HG02840 (cell line): ENCODE measurements around the gene MIEN1.
"Not testable (repeated sequence)": the region's sequence is repeated elsewhere in the genome, so short reads cannot be mapped to it uniquely, and the experiment has no call there.

Experiments
- ATAC-seq: cut with Tn5 transposase; IDR thresholded peaks from one replicate; pipeline ENCODE4 v1.9.1; 2021; ENCODE audit warnings: mild to moderate bottlenecking, moderate library complexity, moderate number of reproducible peaks; ENCODE audit not compliant: unreplicated experiment, low FRiP score

The MIEN1 gene

DNA sequence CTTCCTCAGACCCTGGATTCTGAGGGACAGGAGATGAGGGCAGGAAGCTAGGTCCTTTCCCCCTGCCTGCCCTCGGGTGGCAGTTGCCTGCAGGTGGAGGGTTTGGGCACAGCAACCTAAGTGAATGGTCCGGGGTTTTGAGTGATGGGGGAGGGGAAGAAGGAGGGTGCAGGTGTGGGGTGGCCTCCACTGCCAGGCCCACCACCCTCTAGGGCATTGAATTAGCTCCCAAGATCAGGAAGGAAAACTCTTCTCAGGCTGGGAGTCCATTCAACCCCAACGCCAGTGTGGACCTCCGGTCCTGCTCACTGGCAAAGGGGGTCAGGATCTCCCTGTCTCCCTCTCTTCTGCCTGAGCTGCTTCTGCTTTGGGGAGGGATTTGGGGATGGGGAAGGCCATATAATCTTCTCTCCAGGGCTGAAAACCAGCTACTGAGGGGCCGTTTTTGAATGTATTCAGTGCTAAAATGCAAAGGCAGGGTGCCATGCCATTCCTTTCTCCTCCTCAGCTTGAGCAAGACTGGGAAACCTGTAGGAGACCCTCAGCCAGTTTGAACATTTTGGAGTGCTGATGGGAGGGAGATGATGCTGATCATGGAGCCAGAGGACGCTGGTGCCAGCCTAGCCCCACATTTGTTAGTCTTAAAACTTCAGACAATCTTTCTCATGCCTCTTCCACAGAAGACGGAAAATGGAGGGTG is 26.2 kb upstream of the MIEN1 start:
- no peak for ATAC-seq

DNA sequence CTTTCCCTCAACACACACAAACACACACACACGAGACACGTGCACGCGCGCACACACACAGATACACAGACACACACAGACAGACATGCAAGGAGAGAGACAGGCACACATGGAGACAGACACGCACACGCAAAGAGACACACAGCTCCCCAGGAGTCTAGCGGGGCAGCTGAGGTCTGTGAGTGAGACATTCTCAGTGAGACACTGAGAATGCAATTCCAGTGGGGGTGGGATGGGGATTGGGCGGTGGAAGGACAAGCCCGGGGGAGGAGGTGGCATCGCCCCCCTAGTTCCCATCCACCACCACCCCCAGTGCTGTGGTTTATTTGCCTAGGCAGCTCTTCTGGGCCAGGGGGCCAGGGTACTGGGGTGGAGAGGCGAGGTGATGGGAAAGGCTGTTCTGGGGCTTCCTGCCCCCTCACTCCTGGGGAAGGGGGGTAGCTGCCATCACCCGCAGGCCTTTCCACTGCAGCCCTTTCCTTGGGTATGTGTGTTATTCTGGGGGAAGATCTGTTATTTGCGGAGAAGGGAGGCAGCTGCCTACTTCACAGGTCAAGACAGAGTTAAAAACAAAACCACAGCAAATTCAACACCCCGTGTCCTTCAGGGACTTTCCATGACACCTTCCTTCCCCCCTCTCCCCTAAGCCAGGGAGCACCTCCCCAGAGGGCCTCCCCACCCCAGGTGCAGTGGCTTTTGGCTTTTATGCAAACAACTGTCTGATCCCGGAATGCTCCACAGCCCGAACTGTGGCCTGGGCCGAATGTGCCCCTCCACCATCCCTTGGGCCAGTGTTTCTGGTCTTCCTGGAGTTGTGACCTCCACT is 25.4 kb upstream of the MIEN1 start:
- no peak for ATAC-seq

DNA sequence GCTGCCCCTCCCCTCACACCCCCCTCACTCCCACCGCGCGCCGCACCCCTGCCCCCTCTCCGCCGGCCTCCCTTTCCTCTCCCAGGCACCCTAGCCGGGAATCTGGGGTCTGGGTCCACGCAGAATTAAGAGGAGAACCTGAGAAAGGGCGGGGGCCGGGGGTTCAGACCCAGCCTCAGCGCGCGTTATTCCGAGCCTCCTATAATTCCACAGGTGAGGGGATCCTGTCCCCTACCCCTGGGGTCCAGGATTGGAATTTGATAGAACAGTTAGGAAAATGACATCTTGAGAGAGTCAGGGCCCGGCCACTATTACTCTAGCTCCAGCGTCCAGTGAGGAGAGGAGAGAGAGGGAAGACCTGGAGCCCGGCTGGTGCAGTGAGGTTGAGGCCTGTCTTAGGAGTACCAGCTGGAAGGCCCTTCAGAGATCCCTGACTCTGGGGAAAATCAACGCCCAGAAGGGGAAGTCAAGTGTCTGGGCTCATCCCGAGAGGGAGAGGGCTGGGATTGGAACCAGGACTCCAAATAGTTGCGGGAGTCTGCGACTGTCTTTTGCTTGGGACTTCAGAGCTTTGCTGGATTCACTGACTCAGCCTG is 24.7 kb upstream of the MIEN1 start:
- no peak for ATAC-seq

DNA sequence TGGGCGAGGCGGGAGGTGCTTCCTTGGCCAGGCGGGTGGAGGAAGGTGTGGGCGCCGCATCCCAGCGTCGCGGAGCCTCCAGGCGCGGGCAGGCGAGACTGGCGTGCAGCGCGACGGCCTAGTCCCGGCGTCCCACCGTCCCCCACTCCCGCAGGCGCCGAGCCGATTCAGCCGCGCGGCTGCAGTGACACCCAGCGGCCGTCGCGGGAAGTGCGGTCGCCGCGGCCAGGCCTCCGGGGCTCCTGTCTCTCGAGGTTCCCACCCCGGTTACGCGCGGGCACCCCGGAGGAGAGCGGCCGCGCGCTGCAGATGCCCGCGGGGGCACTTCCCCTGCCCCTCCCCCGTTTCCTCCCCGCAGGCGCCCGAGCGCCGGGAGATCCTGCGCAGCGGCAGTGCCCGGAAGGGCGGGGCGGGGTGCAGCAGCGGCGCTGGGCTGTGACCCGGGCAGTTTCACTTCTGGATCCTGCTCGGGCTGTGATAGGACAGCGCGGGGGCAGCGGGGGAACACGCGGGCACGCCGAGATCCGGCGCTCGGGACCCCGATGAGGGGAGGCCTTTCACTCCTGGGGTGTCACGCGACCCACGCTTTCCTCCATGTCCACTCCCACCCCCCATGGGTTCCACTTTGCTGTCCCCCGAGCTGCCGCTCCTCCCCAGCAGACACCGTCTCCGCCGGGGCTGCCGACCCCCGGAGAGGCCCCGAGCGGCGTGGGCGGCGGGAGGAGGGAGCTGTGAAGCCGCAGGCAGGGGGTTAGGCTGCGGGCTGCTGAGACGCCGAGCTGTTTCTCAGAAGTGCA is 24.0 kb upstream of the MIEN1 start:
- ATAC-seq = peak; percentile 63

DNA sequence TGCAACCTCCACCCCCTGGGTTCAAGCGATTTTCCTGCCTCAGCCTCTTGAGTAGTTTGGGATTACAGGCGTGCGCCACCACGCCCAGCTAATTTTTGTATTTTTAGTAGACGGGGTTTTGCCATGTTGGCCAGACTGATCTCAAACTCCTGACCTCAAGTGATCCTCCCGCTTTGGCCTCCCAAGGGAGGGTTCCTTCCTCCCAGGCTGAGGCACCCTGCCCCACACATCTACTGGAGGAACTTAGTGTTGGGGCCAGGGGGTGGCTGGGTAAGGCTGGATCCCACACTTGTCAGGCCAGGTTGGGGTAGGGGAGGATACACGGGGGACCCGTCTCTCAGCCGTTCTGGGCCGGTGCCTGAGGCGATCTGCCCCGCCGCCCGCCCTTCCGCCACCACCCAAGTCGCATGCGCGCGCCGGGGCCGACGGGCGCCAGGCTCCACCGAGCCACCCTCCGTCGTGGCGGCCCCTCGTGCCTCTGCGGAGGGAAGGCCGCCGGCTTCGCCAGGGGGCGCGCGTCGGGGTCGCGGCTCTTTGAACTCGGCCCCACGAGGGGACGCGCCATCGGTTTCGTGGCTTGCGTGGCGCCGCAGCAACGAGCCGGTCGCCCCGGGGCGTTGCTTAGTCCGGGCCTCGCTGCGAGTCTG is 23.3 kb upstream of the MIEN1 start:
- peak; percentile 28 for ATAC-seq

DNA sequence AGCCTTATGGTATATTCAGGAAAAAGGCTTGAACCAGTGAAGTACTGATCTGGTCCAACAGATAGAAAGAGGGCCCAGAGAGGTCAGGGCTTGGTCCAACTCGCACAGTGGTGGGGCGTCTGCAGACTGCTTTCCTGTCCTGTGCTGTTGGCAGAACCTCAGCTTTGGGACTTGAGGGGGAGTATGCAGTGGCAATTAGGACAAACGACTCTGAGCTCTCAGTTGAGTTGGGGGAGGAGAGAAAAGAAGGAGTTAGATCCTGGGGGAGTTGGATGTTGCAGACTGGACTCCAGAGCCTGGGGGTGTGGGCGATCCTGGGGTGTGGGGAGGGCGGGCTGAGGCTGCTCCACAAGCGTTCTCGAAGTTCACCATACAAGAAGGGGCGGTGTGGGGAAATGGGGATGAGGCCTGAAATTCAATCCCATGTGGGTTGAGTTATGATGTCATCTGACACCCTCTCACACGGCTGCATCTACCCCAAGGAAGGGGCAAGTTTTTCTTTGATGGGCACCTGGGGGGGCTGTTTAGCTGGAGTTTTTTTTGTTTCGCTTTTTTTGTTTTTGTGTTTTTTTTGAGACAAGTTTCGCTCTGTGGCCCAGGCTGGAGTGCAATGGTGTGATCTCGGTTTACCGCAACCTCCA is 22.0 kb upstream of the MIEN1 start:
- ATAC-seq = no peak

DNA sequence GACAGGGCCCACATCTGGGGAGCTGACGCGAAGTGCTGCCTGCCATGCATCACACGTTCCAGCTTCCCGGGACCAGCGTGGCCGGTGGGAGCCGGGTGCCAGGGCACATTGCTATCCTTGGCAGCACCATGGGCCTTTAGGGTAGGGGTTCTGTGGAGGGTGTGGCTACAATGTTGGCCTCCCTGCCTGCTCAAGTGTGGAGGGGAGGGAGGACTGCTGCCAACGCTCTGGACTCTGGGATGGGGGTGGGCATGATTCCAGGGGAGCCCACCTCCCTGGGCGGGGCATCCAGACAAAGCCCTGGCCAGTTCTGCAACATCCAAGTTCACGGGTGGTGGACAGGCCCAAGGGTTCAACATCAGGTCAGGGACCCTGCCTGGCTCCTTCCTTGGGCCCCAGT is 21.3 kb upstream of the MIEN1 start:
- ATAC-seq = no peak

DNA sequence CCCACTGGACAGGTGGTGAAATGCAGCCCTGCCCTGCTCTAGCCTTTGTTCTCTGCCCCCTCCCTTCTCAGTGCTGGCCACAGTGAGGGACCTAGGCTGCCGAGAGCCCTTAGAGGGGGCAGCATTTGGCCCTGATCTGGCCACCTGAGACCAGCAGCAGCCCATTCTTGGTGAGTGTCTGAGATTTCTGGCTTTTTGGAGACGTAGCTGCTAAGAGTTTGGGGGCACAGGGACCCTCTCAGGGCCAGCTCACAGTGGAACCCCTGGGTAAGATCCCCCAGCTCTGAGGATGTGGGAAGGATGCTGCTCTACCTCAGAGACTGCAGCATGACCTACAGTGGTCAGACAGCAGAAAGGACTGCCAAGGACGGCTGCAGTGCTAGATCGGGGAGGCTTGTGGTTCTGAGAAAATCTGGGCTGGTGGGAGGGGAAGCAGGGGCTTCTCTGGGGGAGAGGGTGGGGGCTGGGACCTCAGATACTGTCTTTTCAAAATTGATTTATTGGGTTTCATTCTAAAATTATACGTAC is 20.7 kb upstream of the MIEN1 start:
- no peak for ATAC-seq

DNA sequence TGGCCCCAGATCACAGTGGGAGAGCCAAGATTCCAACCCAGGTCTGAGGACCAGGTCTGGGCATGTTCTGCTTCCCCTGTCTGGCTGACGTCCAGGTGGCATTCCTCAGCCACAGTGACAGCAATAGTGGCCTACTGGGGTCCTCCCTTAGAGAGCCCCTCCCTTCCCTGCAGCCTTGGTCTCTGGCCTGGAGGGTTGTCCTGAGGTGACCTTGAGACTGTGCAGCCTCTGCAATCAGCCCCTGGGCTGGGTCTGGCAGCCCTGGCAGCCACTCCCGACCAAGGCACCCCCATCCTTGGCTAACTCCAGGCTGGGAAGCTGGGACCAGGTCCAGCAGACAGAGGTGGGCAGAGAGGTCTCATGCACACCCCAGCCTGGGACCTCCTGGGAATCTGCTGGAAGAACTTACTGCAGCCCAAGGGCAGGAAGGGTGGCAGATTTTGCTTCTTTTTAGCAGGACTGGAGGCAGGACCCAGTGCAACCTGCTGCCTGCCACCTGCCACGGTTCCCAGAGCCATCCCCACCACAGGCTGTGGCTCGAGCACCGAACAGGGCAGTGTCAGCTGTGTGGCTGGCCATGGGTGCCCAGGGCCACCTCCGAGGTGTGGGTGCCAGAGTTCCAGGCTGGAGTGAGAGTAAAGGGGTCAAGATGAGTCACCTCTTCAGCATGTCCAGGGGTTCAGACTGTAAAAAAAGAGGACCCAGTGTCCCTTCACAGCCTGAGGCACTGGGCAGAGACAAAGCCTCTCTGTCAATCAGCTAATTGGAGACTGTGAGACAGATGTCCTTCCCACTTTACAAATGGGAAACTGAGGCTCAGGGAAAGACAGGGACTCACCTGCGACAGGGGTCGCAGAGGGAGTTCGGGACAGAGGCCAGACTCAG is 20.0 kb upstream of the MIEN1 start:
- ATAC-seq = no peak

DNA sequence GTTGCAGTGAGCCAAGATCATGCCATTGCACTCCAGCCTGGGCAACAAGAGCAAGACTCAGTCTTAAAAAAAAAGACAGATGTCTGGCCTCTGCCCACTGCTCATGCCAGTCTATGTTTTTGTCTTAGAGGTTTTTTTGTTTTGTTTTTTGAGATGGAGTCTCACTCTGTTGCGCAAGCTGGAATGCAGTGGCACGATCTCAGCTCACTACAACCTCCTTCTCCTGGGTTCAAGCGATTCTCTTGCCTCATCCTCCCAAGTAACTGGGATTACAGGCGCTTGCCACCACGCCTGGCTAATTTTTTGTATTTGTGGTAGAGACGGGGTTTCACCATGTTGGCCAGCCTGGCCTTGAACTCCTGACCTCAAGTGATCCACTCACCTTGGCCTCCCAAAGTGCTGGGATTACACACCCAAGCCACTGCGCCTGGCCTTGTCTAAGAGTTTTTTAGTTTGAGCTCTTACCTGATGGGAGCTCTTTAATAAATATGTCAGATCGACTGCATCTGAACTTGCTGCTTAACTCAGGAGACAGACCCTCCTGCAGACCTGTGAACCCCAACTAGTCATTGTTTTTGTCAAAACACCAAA is 18.2 kb upstream of the MIEN1 start:
- not testable (repeated sequence) for ATAC-seq

DNA sequence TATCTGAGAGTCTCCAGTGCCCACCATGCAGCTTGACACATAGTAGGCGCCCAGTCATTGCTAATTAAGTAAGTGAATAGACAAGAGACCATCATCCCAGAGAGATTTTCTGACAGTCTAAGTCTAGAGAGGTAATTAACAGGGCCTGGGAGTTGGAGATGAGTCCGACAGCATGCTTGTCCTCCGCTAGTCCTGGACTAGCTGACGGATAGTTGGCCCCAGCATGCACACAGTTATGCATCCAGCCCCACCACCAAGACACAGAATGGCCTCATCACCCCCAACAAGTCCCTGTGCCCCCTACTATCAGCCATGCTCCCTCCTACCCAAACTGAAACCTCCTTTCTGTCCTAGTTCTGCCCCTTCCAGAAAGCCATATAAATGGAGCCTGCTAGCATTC is 17.4 kb upstream of the MIEN1 start:
- ATAC-seq = no peak

DNA sequence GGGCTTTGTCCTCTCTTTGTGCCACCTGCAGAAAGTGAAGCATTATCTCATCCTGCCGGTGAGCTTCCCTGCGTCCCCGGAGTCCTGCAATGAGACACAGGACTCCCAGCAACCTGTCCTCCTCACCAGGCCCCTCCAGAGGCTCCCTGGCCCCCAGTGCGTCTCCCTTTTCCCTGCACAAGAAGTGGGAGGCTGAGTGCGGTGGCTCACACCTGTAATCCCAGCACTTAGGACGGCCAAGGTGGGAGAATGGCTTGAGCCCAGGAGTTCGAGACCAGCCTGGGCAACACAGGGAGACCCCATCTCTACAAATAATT is 15.8 kb upstream of the MIEN1 start:
- no peak for ATAC-seq

DNA sequence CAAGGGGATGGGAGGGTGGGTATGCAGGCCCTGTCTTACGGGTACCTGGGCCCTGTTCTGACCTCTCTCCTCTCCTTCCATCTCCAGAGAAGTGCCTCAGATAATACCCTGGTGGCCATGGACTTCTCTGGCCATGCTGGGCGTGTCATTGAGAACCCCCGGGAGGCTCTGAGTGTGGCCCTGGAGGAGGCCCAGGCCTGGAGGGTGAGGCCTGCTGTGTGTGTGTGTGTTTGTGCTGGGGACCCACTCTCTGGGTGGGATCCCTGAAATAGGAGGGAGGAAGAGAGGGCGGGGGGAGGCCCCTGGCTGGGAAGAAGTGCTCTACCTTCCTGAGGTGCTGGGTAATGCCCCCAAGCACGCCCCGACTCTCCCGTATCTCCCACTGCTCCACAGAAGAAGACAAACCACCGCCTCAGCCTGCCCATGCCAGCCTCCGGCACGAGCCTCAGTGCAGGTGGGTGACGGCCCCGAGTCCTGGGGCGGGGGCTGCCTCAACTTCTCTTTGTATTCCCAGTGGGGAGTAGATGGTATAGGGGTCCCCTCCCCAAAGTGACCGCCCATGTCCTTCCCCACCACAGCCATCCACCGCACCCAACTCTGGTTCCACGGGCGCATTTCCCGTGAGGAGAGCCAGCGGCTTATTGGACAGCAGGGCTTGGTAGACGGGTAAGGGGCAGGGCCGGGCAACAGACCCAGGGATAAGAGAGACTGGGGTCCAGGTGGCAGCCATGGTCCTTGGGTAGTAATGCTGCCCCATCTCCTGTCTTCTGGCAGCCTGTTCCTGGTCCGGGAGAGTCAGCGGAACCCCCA is 15.2 kb upstream of the MIEN1 start:
- ATAC-seq = no peak

DNA sequence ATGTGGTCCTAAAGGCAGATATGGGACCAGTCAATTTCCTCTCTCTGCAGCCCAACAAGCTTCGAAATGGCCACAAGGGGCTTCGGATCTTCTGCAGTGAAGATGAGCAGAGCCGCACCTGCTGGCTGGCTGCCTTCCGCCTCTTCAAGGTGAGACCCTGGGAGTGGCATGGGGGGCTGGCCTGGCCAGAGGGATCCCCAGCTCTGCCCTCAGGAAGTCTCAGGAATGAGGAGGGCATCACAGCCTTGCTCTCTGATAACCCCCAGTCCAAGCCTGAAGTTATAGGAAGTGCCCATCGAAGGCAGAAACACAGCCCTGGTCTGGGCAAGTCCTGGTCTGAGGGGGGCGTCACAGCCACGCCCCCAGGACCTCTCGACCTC is 14.5 kb upstream of the MIEN1 start:
- no peak for ATAC-seq

DNA sequence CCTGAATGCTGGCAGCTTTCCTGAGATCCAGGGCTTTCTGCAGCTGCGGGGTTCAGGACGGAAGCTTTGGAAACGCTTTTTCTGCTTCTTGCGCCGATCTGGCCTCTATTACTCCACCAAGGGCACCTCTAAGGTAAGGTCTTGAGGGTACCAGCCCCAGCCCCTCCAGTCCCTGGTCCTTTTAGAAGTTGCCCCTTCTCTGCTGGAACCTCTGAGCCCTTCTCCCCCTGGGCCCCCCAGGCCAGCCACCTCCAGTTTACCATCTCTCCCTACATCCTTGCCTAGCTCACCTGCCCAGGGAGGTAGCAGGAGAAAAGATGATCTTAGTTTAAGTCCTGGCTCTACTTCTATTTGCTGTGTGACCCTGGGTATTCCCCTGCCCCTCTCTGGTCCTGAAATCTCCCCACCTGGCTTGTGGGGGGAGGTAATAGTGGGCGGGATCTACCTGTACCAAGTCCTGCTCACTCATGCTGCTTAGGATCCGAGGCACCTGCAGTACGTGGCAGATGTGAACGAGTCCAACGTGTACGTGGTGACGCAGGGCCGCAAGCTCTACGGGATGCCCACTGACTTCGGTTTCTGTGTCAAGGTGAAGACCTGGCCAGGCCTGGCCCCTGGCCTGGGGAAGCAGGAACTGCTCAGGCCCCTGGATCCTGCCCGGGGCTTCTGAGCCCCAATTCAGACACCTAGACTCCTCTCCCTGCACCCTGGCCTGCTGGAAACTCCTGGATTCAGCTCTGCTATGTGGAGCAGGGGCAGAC is 13.9 kb upstream of the MIEN1 start:
- no peak for ATAC-seq

DNA sequence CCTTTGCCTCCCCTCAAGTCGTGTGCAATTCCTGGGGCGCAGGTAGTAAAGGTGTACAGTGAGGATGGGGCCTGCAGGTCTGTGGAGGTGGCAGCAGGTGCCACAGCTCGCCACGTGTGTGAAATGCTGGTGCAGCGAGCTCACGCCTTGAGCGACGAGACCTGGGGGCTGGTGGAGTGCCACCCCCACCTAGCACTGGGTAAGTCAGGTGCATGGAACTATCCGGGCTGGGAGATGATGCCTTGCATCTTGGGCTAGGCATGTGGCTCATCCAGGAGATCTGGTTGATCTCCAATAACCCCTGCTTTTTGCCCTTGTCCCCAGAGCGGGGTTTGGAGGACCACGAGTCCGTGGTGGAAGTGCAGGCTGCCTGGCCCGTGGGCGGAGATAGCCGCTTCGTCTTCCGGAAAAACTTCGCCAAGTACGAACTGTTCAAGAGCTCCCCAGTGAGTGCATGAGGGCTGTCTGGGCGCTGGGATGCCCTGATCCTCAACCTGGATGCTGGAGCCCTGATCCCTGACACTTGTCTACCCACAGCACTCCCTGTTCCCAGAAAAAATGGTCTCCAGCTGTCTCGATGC is 12.6 kb upstream of the MIEN1 start:
- ATAC-seq = no peak
